CD4-positive, CD25-positive, alpha-beta regulatory T cell (primary cell): ENCODE data around the gene PITX1. TPM values are rescaled to one million over a fixed set of nuclear protein-coding genes. Genes with fewer than 3 reads are reported as not detected.

Experiments
- polyA plus RNA-seq, 4 donors: library from polyadenylated mRNA; unstranded; fragments of 300-500 nt; fragmentation: Illumina TruSeq; gene quantifications; one replicate each; pipeline ENCODE4 v1.2.3, GENCODE V29; 2021
- total RNA-seq: library from RNA; stranded (reverse); gene quantifications from one replicate; pipeline ENCODE4 v1.2.3, GENCODE V29; 2022

PITX1 gene
- total and polyA plus RNA-seq, 5 donors from 2014 or later = not detected

Other genes with a start within 250 kb of the PITX1 start
- 31.4 TPM for gene C5orf24, start 188.3 kb downstream of the PITX1 start, total RNA-seq
- gene C5orf24, start 188.3 kb downstream of the PITX1 start, polyA plus RNA-seq = 1 to 10 TPM; 6.5 to 7.4 (median 6.9) TPM
- 33.9 TPM for gene TXNDC15, start 159.9 kb downstream of the PITX1 start, total RNA-seq
- 10 to 100 TPM; 15.4 to 23.1 (median 17.2) TPM for gene TXNDC15, start 159.9 kb downstream of the PITX1 start, polyA plus RNA-seq
- 10.6 TPM for gene PCBD2, start 129.1 kb downstream of the PITX1 start, total RNA-seq
- gene PCBD2, start 129.1 kb downstream of the PITX1 start, polyA plus RNA-seq = 10 to 100 TPM; 10.3 to 12.5 (median 11.5) TPM
- 0.37 TPM for gene CATSPER3, start 66.3 kb downstream of the PITX1 start, total RNA-seq
- 1 to 10 TPM in 1 of 4 donors, under 1 TPM in 3; 0.34 to 1.3 (median 0.40) TPM for gene CATSPER3, start 66.3 kb downstream of the PITX1 start, polyA plus RNA-seq